Heart left ventricle (tissue), 16 donors: Measurements from ENCODE around the gene GTF2E1. TPM values are rescaled to one million over a fixed set of nuclear protein-coding genes. Genes with fewer than 3 reads are reported as not detected.

Experiments used
- ATAC-seq, 4 donors: fragments of 200-7000 bp; cut with Tn5 transposase; one replicate each; pipeline ENCODE4 v1.9.1; 2020 to 2022; ENCODE audit warnings: moderate library complexity in 4 of 4, mild to moderate bottlenecking in 3 of 4, moderate number of reproducible peaks in 1 of 4
- DNase-seq, 5 donors: peaks; one replicate each; pipeline ENCODE4 v3.0.0-alpha.2; 2020
- H3K27ac ChIP-seq, 12 donors: fragments of 200-600 bp; sonication (generic) in 4 of 12; one replicate each; pipeline versions ENCODE4 v1.5.0 to v1.8.0; 2016 to 2022; ENCODE audit warnings: mild to moderate bottlenecking in 2 of 12
- H3K27me3 ChIP-seq, 9 donors: fragments of 200-600 bp; sonication (generic) in 2 of 9; one replicate each; pipeline versions ENCODE4 v1.5.1 to v1.8.0; 2016 to 2022; ENCODE audit warnings: mild to moderate bottlenecking in 3 of 9
- H3K36me3 ChIP-seq, 9 donors: fragments of 200-600 bp; sonication (generic) in 2 of 9; one replicate each; pipeline versions ENCODE4 v1.5.0 to v1.8.0; 2018 to 2022; ENCODE audit warnings: mild to moderate bottlenecking in 2 of 9
- H3K4me1 ChIP-seq, 12 donors: fragments of 200-600 bp; sonication (generic) in 4 of 12; one replicate each; pipeline versions ENCODE4 v1.5.0 to v1.8.0; 2016 to 2022; ENCODE audit warnings: mild to moderate bottlenecking in 3 of 12
- H3K4me3 ChIP-seq, 12 donors: fragments of 200-600 bp; sonication (generic) in 4 of 12; one replicate each; pipeline versions ENCODE4 v1.5.0 to v1.8.0; 2017 to 2022; ENCODE audit warnings: mild to moderate bottlenecking in 9 of 12, moderate library complexity in 4 of 12
- H3K9me3 ChIP-seq, 12 donors: fragments of 200-600 bp; sonication (generic) in 4 of 12; one replicate each; pipeline versions ENCODE4 v1.5.0 to v1.8.0; 2016 to 2022; ENCODE audit warnings: mild to moderate bottlenecking in 1 of 12
- CTCF ChIP-seq, 12 donors: fragments of 200-600 bp; sonication (generic) in 4 of 12; IDR thresholded peaks; one replicate each; pipeline versions ENCODE4 v1.5.0 to v1.8.0; 2018 to 2022; ENCODE audit warnings: antibody characterized with exemption in 12 of 12, mild to moderate bottlenecking in 5 of 12
- POLR2A ChIP-seq, 2 donors: fragments of 450-650 bp; IDR thresholded peaks; one replicate each; pipeline ENCODE4 v1.6.1; 2017; ENCODE audit warnings: antibody characterized with exemption in 2 of 2, mild to moderate bottlenecking in 2 of 2, moderate library complexity in 2 of 2
- WGBS, 4 donors: extraction: QIAGEN DNeasy Blood & Tissue Kit in 2 of 4; methylation state at CpG; one replicate each; pipeline versions ENCODE4 v1.1.5 to v1.1.7; 2013 to 2018; 5-methylcytosine and 5-hydroxymethylcytosine counted together
- intact Hi-C, 10 donors: fragments of 100-400 bp; cut with DNase I; formaldehyde crosslinking; loops; one replicate each; pipeline versions ENCODE4 v1.11.1 to v1.14.2; 2022
- polyA plus RNA-seq, 2 donors: library from polyadenylated mRNA; stranded (reverse); fragments of 200-250 nt; gene quantifications; one replicate each; pipeline ENCODE4 v1.2.3, GENCODE V29; 2013
- total RNA-seq, 9 donors: library from RNA; depleted of rRNA in 2 of 9; stranded (reverse); fragments of >200 nt in 2 of 9; fragmentation: NEBNext Ultra II Directional in 3 of 9; extraction: Animal tissue kit (Norgen Biotek cat#: 25700) in 3 of 9; gene quantifications; one replicate each; pipeline versions ENCODE4 v1.1.0 to v1.2.4, GENCODE V29; 2016 to 2023
- donor health status: ischemic (EF 13 %, LVEDD 7.1; RV severe dilation, severe dysfunction).
- donor health status: healthy with polysubstance abuse.
- donor health status: DM: no; HTN: yes; CAD: no.
- donor health status: DM: no; HTN: no; CAD: no.
- donor health status: ischemic (EF 25% LVEDD 6.9; RV normal size, moderate dysfunction).
- donor health status: ischemic (EF 25% LVEDD 5.7; RV mildly dilated, moderate dysfunction).
- donor health status: healthy.
- donor health status: DM: yes; HTN: yes; CAD: no.
- donor health status: ischemic (EF 35%, LVEDD 5.7; RV mildly dilated, moderate dysfunction).
- donor health status: nonischemic (EF 11% LVEDD 7.7; RV severe dilation, severe dysfunction).
- donor health status: DM: yes; HTN: yes; CAD: no.
- donor health status: PGD.
- donor health status: ischemic (EF 29% LVEDD 5.4; RV normal size, mild dysfunction).
- donor health status: nonischemic (EF 23%, LVEDD 6.1; RV moderate dilation, normal function).

GTF2E1 gene
- total and polyA plus RNA-seq, 11 donors = 3.7 to 15.1 (median 10.8) TPM

- intact Hi-C loops = no loop called here
- no peak for TF ChIP-seq POLR2A (IDR thresholded peaks at IDR 0.05)
- no peak for TF ChIP-seq CTCF (IDR thresholded peaks at IDR 0.05)
- Histone ChIP-seq H3K36me3 (peaks cover 0 to 51% (median 25%) of the 10 kb centered on the region in 9 donors), H3K4me1 (no peaks in the 10 kb centered on the region), H3K27me3 (no peaks in the 10 kb centered on the region), H3K9me3 (peaks cover 0 to 15% (median 0%) of the 10 kb centered on the region in 12 donors), H3K4me3 (no peak overlapping the region), H3K27ac (no peak overlapping the region)
- no peak for ATAC-seq
- 93 to 96% (median 94%) methylated on average over 5 of the region's 5 CpGs for WGBS, 4 donors
- DNase-seq = no peak
These were observed 36.5 kb upstream of the GTF2E1 start for GRCh38 chr3:120705884-120706582.

GRCh38 chr3:120706950-120707349 lies 35.6 kb upstream of the GTF2E1 start:
- Histone ChIP-seq H3K4me3 (no peak overlapping the region), H3K9me3 (peaks cover 0 to 15% (median 0%) of the 10 kb centered on the region in 12 donors), H3K27me3 (no peaks in the 10 kb centered on the region), H3K36me3 (peaks cover 0 to 51% (median 25%) of the 10 kb centered on the region in 9 donors), H3K27ac (no peak overlapping the region), H3K4me1 (no peaks in the 10 kb centered on the region)
- intact Hi-C loops = no loop called here
- DNase-seq = no peak
- no peak for ATAC-seq
- TF ChIP-seq CTCF (IDR thresholded peaks at IDR 0.05) = no peak
- TF ChIP-seq POLR2A (IDR thresholded peaks at IDR 0.05) = no peak

GRCh38 chr3:120708408-120708807 lies 34.1 kb upstream of the GTF2E1 start:
- H3K4me1 ChIP-seq = no peaks in the 10 kb centered on the region

GRCh38 chr3:120710369-120710768 lies 32.2 kb upstream of the GTF2E1 start:
- Histone ChIP-seq H3K4me1 (no peaks in the 10 kb centered on the region), H3K27me3 (no peaks in the 10 kb centered on the region), H3K27ac (no peak overlapping the region), H3K36me3 (peaks cover 0 to 37% (median 13%) of the 10 kb centered on the region in 9 donors), H3K4me3 (no peak overlapping the region), H3K9me3 (no peaks in the 10 kb centered on the region)
- 93 to 99% (median 96%) methylated on average over 1 of the region's 1 CpG for WGBS, 4 donors
- intact Hi-C loops = no loop called here
- TF ChIP-seq POLR2A (IDR thresholded peaks at IDR 0.05) = no peak
- TF ChIP-seq CTCF (IDR thresholded peaks at IDR 0.05) = no peak
- DNase-seq (no peak), ATAC-seq (no peak)

More at GRCh38 chr3:120708408-120708807, 34.1 kb upstream of the GTF2E1 start:
- no peak overlapping the region for H3K4me3 ChIP-seq
- peaks cover 0 to 7% (median 0%) of the 10 kb centered on the region in 12 donors for H3K9me3 ChIP-seq
- intact Hi-C loops = no loop called here
- H3K36me3 ChIP-seq = peaks cover 0 to 51% (median 25%) of the 10 kb centered on the region in 9 donors
- TF ChIP-seq POLR2A (IDR thresholded peaks at IDR 0.05) (no peak), CTCF (IDR thresholded peaks at IDR 0.05) (no peak)
- H3K27me3 ChIP-seq = no peaks in the 10 kb centered on the region
- H3K27ac ChIP-seq = no peak overlapping the region
- DNase-seq = no peak
- no peak for ATAC-seq
